NCI-H146 treated with DMSO at 0.1 percent for 48 hours (cell line): ENCODE data around the gene GRID2IP.
A peak's percentile ranks its signal among the peaks of the same experiment; 100 is the strongest.
"Not testable (repeated sequence)": the region's sequence is repeated elsewhere in the genome, so short reads cannot be mapped to it uniquely, and the experiment has no call there.

Source experiments
- DNase-seq: peaks from one replicate; lab custom pipeline; 2025; ENCODE audit not compliant: unreplicated experiment; lab: John Stamatoyannopoulos, UW

The GRID2IP gene

GRCh38 chr7:6551016-6551511 lies at the start of gene GRID2IP:
Gene GRID2IP, minus strand, starts transcription at chr7:6551461. Its CDS starts 25 bp downstream, at chr7:6551436.
- DNase-seq, result no peak

GRCh38 chr7:6600093-6600492 lies 48.8 kb upstream of the GRID2IP start:
- DNase-seq, result no peak

- no peak for DNase-seq
These were observed 39.4 kb upstream of the GRID2IP start for GRCh38 chr7:6590645-6591110.

- peak; percentile 28 for DNase-seq
These were observed 38.8 kb upstream of the GRID2IP start, which contains the start of gene INTS15 for GRCh38 chr7:6589829-6590644. Gene INTS15, plus strand, starts transcription at chr7:6590021. Its CDS starts 263 bp downstream, at chr7:6590284.

- DNase-seq, result no peak
These were observed 38.0 kb upstream of the GRID2IP start for GRCh38 chr7:6589151-6589828.

GRCh38 chr7:6588566-6588965 lies 37.3 kb upstream of the GRID2IP start:
- no peak for DNase-seq

GRCh38 chr7:6585746-6586432 lies 34.6 kb upstream of the GRID2IP start:
- DNase-seq, result not testable (repeated sequence)

GRCh38 chr7:6579446-6579845 lies 28.2 kb upstream of the GRID2IP start:
- no peak for DNase-seq

GRCh38 chr7:6578114-6579084 lies 27.1 kb upstream of the GRID2IP start:
- no peak for DNase-seq

- peak; percentile 64 for DNase-seq
These were observed 26.3 kb upstream of the GRID2IP start, which contains the start of gene ZDHHC4 for GRCh38 chr7:6577369-6578113. Gene ZDHHC4, plus strand, starts transcription at chr7:6577454. Its CDS starts 3,108 bp downstream, at chr7:6580562.

GRCh38 chr7:6576867-6577368 lies 25.7 kb upstream of the GRID2IP start:
- not testable (repeated sequence) for DNase-seq

- no peak for DNase-seq
These were observed 25.0 kb upstream of the GRID2IP start for GRCh38 chr7:6576024-6576866.

- DNase-seq, result no peak
These were observed 24.2 kb upstream of the GRID2IP start for GRCh38 chr7:6575281-6576023.

GRCh38 chr7:6571160-6571779 lies 20.0 kb upstream of the GRID2IP start:
- DNase-seq, result no peak

- DNase-seq, result no peak
These were observed 16.6 kb upstream of the GRID2IP start for GRCh38 chr7:6567886-6568285.

- no peak for DNase-seq
These were observed 14.4 kb upstream of the GRID2IP start for GRCh38 chr7:6565655-6566054.
